HepG2 (cell line): ENCODE results near the gene PTS. TPM values are rescaled to one million over a fixed set of nuclear protein-coding genes. Genes with fewer than 3 reads are reported as not detected.

Experiments
- FIP1L1 ChIP-seq: fragments of 200-400 bp; formaldehyde crosslinking; IDR thresholded peaks from 2 replicates; pipeline ENCODE4 v1.6.1; 2018; ENCODE audit warnings: low read depth, mild to moderate bottlenecking, low read length, moderate library complexity, borderline replicate concordance; ENCODE audit not compliant: insufficient read depth
- FOXA1 ChIP-seq, 2 experiments: fragments of 450-650 bp in 1 of 2; sonication (generic) in 1 of 2; formaldehyde crosslinking in 1 of 2; IDR thresholded peaks; 2 replicates each; pipeline versions ENCODE4 v1.4.0 to v1.6.1; 2016 to 2020; ENCODE audit warnings: missing genetic modification reagents in 1 of 2
- GATA4 ChIP-seq: sonication (generic); IDR thresholded peaks from 2 replicates; pipeline ENCODE4 v1.6.1; 2016; ENCODE audit warnings: antibody characterized with exemption, low read depth, borderline replicate concordance
- HCFC1 ChIP-seq: fragments of 150-350 bp; IDR thresholded peaks from 2 replicates; pipeline ENCODE4 v1.6.1; 2014; ENCODE audit warnings: low read depth, low read length
- HDAC2 ChIP-seq: sonication (generic); formaldehyde crosslinking; IDR thresholded peaks from 2 replicates; pipeline ENCODE4 v1.4.0; 2020; ENCODE audit warnings: missing genetic modification reagents
- HMG20B ChIP-seq: conservative IDR thresholded peaks from 2 replicates; pipeline ENCODE4 v1.6.1; 2016; ENCODE audit warnings: missing genetic modification reagents, missing compliant biosample characterization
- IRF2 ChIP-seq: IDR thresholded peaks from 2 replicates; pipeline ENCODE4 v1.6.1; 2018; ENCODE audit warnings: missing genetic modification reagents, missing compliant biosample characterization
- MTERF4 ChIP-seq: sonication (generic); formaldehyde crosslinking; IDR thresholded peaks from 2 replicates; pipeline ENCODE4 v1.8.0; 2023; ENCODE audit warnings: mild to moderate bottlenecking, missing genetic modification reagents
- NKX3-1 ChIP-seq: sonication (generic); formaldehyde crosslinking; IDR thresholded peaks from 2 replicates; pipeline ENCODE4 v1.5.0; 2020; ENCODE audit warnings: missing genetic modification reagents
- NR2F1 ChIP-seq, 2 experiments: fragments of 450-650 bp in 1 of 2; formaldehyde crosslinking in 1 of 2; IDR thresholded peaks; 2 replicates each; pipeline versions ENCODE4 v1.5.0 to v1.6.1; 2016 to 2020; ENCODE audit warnings: mild to moderate bottlenecking in 1 of 2, missing compliant biosample characterization in 1 of 2, missing genetic modification reagents in 1 of 2, moderate library complexity in 1 of 2
- NRL ChIP-seq: sonication (generic); formaldehyde crosslinking; IDR thresholded peaks from 2 replicates; pipeline ENCODE4 v1.5.0; 2020; ENCODE audit warnings: missing genetic modification reagents, mild to moderate bottlenecking, moderate library complexity, borderline replicate concordance
- PREB ChIP-seq: sonication (generic); formaldehyde crosslinking; IDR thresholded peaks from 2 replicates; pipeline ENCODE4 v1.4.0; 2020; ENCODE audit warnings: missing genetic modification reagents
- SALL2 ChIP-seq: sonication (generic); formaldehyde crosslinking; IDR thresholded peaks from 2 replicates; pipeline ENCODE4 v1.8.1; 2023; ENCODE audit warnings: mild to moderate bottlenecking, missing genetic modification reagents, inconsistent platforms
- SATB2 ChIP-seq: sonication (generic); formaldehyde crosslinking; IDR thresholded peaks from 2 replicates; pipeline ENCODE4 v1.5.0; 2020; ENCODE audit warnings: missing genetic modification reagents
- SOX13 ChIP-seq, 3 experiments: fragments of 450-650 bp in 1 of 3; sonication (generic) in 1 of 3; formaldehyde crosslinking in 1 of 3; IDR thresholded peaks in 2 of 3; conservative IDR thresholded peaks in 1 of 3; 2 replicates each; pipeline versions ENCODE4 v1.5.0 to v1.6.1; 2016 to 2020; ENCODE audit warnings: antibody characterized with exemption in 1 of 3, mild to moderate bottlenecking in 1 of 3, missing compliant biosample characterization in 1 of 3, missing genetic modification reagents in 1 of 3, moderate library complexity in 1 of 3
- SOX5 ChIP-seq: IDR thresholded peaks from 2 replicates; pipeline ENCODE4 v1.6.1; 2016; ENCODE audit warnings: borderline replicate concordance
- SOX6 ChIP-seq, 2 experiments: fragments of 450-650 bp in 1 of 2; sonication (generic) in 1 of 2; formaldehyde crosslinking in 1 of 2; IDR thresholded peaks; 2 replicates each; pipeline versions ENCODE4 v1.4.0 to v1.6.1; 2017 to 2020; ENCODE audit warnings: antibody characterized with exemption in 1 of 2, mild to moderate bottlenecking in 1 of 2, missing genetic modification reagents in 1 of 2
- TOPORS ChIP-seq: sonication (generic); formaldehyde crosslinking; IDR thresholded peaks from 2 replicates; pipeline ENCODE4 v1.8.0; 2023; ENCODE audit warnings: mild to moderate bottlenecking, missing genetic modification reagents
- ZNF329 ChIP-seq: sonication (generic); formaldehyde crosslinking; IDR thresholded peaks from 2 replicates; pipeline ENCODE4 v1.9.0; 2021; ENCODE audit warnings: low read depth, mild to moderate bottlenecking, missing genetic modification reagents
- ZNF441 ChIP-seq: sonication (generic); formaldehyde crosslinking; IDR thresholded peaks from 2 replicates; pipeline ENCODE4 v1.7.0; 2021; ENCODE audit warnings: missing genetic modification reagents, borderline replicate concordance
- ZNF496 ChIP-seq: sonication (generic); formaldehyde crosslinking; IDR thresholded peaks from 2 replicates; pipeline ENCODE4 v1.8.1; 2023; ENCODE audit warnings: mild to moderate bottlenecking, moderate library complexity, missing genetic modification reagents; ENCODE audit not compliant: insufficient replicate concordance
- ZNF670 ChIP-seq: sonication (generic); formaldehyde crosslinking; IDR thresholded peaks from 2 replicates; pipeline ENCODE4 v1.8.0; 2022; ENCODE audit warnings: mild to moderate bottlenecking, missing genetic modification reagents, borderline replicate concordance
- ZNF790 ChIP-seq: sonication (generic); formaldehyde crosslinking; IDR thresholded peaks from 2 replicates; pipeline ENCODE4 v1.8.0; 2022; ENCODE audit warnings: missing genetic modification reagents, mild to moderate bottlenecking, borderline replicate concordance
- polyA plus RNA-seq, 8 experiments: library from polyadenylated mRNA; depleted of rRNA in 3 of 8; stranded (reverse) in 7 of 8; unstranded in 1 of 8; fragments of >200 nt; fragmentation: Illumina TruSeq in 4 of 8; extraction: Trizol in 4 of 8; gene quantifications; 2 replicates each; pipeline versions ENCODE4 v1.2.1 to v1.2.3, GENCODE V29; 2011 to 2016; ENCODE audit warnings: low read depth in 4 of 8, missing spikeins in 1 of 8, mixed read lengths in 1 of 8; ENCODE audit not compliant: insufficient read depth in 1 of 8
- total RNA-seq, 5 experiments: library from RNA; depleted of rRNA; stranded (reverse); fragments of >200 nt; fragmentation: Illumina TruSeq; extraction: Trizol; gene quantifications; 2 replicates each; pipeline ENCODE4 v1.2.3, GENCODE V29; 2016; ENCODE audit warnings: low read depth in 1 of 5
- TF ChIP-seq, protein P1 (sequence below), 2 experiments: fragments of 450-650 bp in 1 of 2; sonication (generic) in 1 of 2; formaldehyde crosslinking; IDR thresholded peaks; 2 replicates each; pipeline versions ENCODE4 v1.5.0 to v1.8.0; 2020 to 2022; ENCODE audit warnings: mild to moderate bottlenecking in 1 of 2, missing genetic modification reagents in 1 of 2
- TF ChIP-seq, protein P2 (sequence below): sonication (generic); formaldehyde crosslinking; IDR thresholded peaks from 2 replicates; pipeline ENCODE4 v1.4.0; 2020; ENCODE audit warnings: missing genetic modification reagents, borderline replicate concordance

Gene PTS
- total and polyA plus RNA-seq, 2 of the 13 experiments (the other 11 are each of a cell fraction or from before 2014, with no cell fraction given): 33.6 to 49.3 TPM

- TF ChIP-seq MTERF4 (CRISPR knock-in tag) (no peak), ZNF670 (CRISPR knock-in tag) (no peak), NKX3-1 (CRISPR knock-in tag) (no peak), SOX5 (CRISPR knock-in tag) (peak; percentile 54; the same call in 1 of the 2 replicates), PREB (no peak), NRL (CRISPR knock-in tag) (no peak), FIP1L1 (no peak), IRF2 (peak; percentile 45; the same call in 1 of the 2 replicates), ZNF329 (no peak), ZNF496 (CRISPR knock-in tag) (no peak), GATA4 (no peak), ZNF441 (CRISPR knock-in tag) (no peak), TOPORS (CRISPR knock-in tag) (no peak), FOXA1 (IDR thresholded peaks at IDR 0.05) (no peak), FOXA1 (CRISPR knock-in tag; IDR thresholded peaks at IDR 0.05) (peak; percentile 51), SOX13 (IDR thresholded peaks at IDR 0.05) (no peak), SOX13 (CRISPR knock-in tag; conservative IDR thresholded peaks at IDR 0.05 in 1 of 2, IDR thresholded peaks at IDR 0.05 in 1 of 2) (peak in 1 of 2 experiments; percentile 61; a peak in 1 of 4 replicates), SATB2 (CRISPR knock-in tag) (no peak), NR2F1 (CRISPR knock-in tag; IDR thresholded peaks at IDR 0.05) (no peak), HMG20B (peak; percentile 47; the same call in 1 of the 2 replicates), ZNF790 (CRISPR knock-in tag) (no peak), HDAC2 (CRISPR knock-in tag) (0 out of 2 replicates have a peak, but pooled peaks have one; percentile 30), SOX6 (IDR thresholded peaks at IDR 0.05) (no peak), SOX6 (CRISPR knock-in tag; IDR thresholded peaks at IDR 0.05) (no peak), SALL2 (no peak), HCFC1 (no peak)
- TF ChIP-seq, protein P1, sequence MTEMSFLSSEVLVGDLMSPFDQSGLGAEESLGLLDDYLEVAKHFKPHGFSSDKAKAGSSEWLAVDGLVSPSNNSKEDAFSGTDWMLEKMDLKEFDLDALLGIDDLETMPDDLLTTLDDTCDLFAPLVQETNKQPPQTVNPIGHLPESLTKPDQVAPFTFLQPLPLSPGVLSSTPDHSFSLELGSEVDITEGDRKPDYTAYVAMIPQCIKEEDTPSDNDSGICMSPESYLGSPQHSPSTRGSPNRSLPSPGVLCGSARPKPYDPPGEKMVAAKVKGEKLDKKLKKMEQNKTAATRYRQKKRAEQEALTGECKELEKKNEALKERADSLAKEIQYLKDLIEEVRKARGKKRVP (CRISPR knock-in tag; IDR thresholded peaks at IDR 0.05): peak in 1 of 2 experiments; percentile 55; a peak in 1 of 4 replicates
- TF ChIP-seq, protein P2, sequence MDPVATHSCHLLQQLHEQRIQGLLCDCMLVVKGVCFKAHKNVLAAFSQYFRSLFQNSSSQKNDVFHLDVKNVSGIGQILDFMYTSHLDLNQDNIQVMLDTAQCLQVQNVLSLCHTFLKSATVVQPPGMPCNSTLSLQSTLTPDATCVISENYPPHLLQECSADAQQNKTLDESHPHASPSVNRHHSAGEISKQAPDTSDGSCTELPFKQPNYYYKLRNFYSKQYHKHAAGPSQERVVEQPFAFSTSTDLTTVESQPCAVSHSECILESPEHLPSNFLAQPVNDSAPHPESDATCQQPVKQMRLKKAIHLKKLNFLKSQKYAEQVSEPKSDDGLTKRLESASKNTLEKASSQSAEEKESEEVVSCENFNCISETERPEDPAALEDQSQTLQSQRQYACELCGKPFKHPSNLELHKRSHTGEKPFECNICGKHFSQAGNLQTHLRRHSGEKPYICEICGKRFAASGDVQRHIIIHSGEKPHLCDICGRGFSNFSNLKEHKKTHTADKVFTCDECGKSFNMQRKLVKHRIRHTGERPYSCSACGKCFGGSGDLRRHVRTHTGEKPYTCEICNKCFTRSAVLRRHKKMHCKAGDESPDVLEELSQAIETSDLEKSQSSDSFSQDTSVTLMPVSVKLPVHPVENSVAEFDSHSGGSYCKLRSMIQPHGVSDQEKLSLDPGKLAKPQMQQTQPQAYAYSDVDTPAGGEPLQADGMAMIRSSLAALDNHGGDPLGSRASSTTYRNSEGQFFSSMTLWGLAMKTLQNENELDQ: no peak
These were observed 12.5 kb upstream of the PTS start (continued) for GRCh38 chr11:112213753-112214152.
